Neural crest cell (in vitro differentiated cells): ENCODE measurements around the gene SLC26A1. TPM values are rescaled to one million over a fixed set of nuclear protein-coding genes. Genes with fewer than 3 reads are reported as not detected.

ENCODE experiments used
- DNase-seq: peaks from one replicate; pipeline ENCODE4 v3.0.0; 2021; ENCODE audit warnings: low read depth, mixed read lengths, low spot score
- H3K27ac Mint-ChIP-seq: one replicate; pipeline ENCODE4 v1.8.0; 2021; ENCODE audit warnings: mild to moderate bottlenecking, mixed read lengths; ENCODE audit not compliant: unreplicated experiment
- H3K27me3 Mint-ChIP-seq: 2 replicates; pipeline ENCODE4 v1.8.0; 2021; ENCODE audit warnings: low read depth, mild to moderate bottlenecking, mixed read lengths
- H3K36me3 Mint-ChIP-seq: 2 replicates; pipeline ENCODE4 v1.8.0; 2021; ENCODE audit warnings: low read depth, mild to moderate bottlenecking, mixed read lengths
- H3K4me1 Mint-ChIP-seq: 2 replicates; pipeline ENCODE4 v1.8.0; 2021; ENCODE audit warnings: mixed read lengths
- H3K4me3 Mint-ChIP-seq: one replicate; pipeline ENCODE4 v1.8.0; 2021; ENCODE audit warnings: mild to moderate bottlenecking, mixed read lengths
- H3K9me3 Mint-ChIP-seq: 2 replicates; pipeline ENCODE4 v1.8.0; 2021; ENCODE audit warnings: mixed read lengths
- CTCF ChIP-seq: fragments of 200-600 bp; sonication (generic); conservative IDR thresholded peaks from 2 replicates; pipeline ENCODE4 v1.5.0; 2021; ENCODE audit warnings: antibody characterized with exemption, mild to moderate bottlenecking
- total RNA-seq: library from RNA; stranded (reverse); gene quantifications from 2 replicates; pipeline ENCODE4 v1.2.1, GENCODE V29; 2021

SLC26A1 gene
- total RNA-seq, 1 donor from 2014 or later = 0.84 TPM

- no peaks in the 10 kb centered on the region for H3K27me3 Mint-ChIP-seq
- peaks cover 13% of the 10 kb centered on the region for H3K4me1 Mint-ChIP-seq
- DNase-seq = no peak
- no peak for TF ChIP-seq CTCF
- no peak overlapping the region for H3K4me3 Mint-ChIP-seq
- peaks cover 12% of the 10 kb centered on the region for H3K36me3 Mint-ChIP-seq
- H3K9me3 Mint-ChIP-seq = no peaks in the 10 kb centered on the region
- peak overlapping the region; percentile 35 for H3K27ac Mint-ChIP-seq
Measured at GRCh38 chr4:1027219-1027914, 34.2 kb upstream of the SLC26A1 start.

- H3K4me3 Mint-ChIP-seq = no peak overlapping the region
- no peaks in the 10 kb centered on the region for H3K27me3 Mint-ChIP-seq
- H3K27ac Mint-ChIP-seq = no peak overlapping the region
- no peak for DNase-seq
- H3K36me3 Mint-ChIP-seq = peaks cover 12% of the 10 kb centered on the region
- peaks cover 13% of the 10 kb centered on the region for H3K4me1 Mint-ChIP-seq
- no peaks in the 10 kb centered on the region for H3K9me3 Mint-ChIP-seq
- TF ChIP-seq CTCF = no peak
Measured at GRCh38 chr4:1026115-1026514, 32.9 kb upstream of the SLC26A1 start.

- Mint-ChIP-seq H3K27me3 (no peaks in the 10 kb centered on the region), H3K27ac (no peak overlapping the region), H3K9me3 (no peaks in the 10 kb centered on the region), H3K4me3 (no peak overlapping the region), H3K4me1 (peaks cover 13% of the 10 kb centered on the region), H3K36me3 (peaks cover 12% of the 10 kb centered on the region)
- TF ChIP-seq CTCF = no peak
- no peak for DNase-seq
Measured at GRCh38 chr4:1024882-1025545, 31.8 kb upstream of the SLC26A1 start.

GRCh38 chr4:1023895-1024740, 30.9 kb upstream of the SLC26A1 start:
- DNase-seq = no peak
- Mint-ChIP-seq H3K4me3 (no peak overlapping the region), H3K4me1 (peaks cover 17% of the 10 kb centered on the region), H3K27me3 (no peaks in the 10 kb centered on the region), H3K27ac (no peak overlapping the region), H3K9me3 (no peaks in the 10 kb centered on the region), H3K36me3 (peaks cover 12% of the 10 kb centered on the region)
- no peak for TF ChIP-seq CTCF

GRCh38 chr4:1023075-1023640, 30.0 kb upstream of the SLC26A1 start:
- Mint-ChIP-seq H3K36me3 (peaks cover 12% of the 10 kb centered on the region), H3K4me1 (peaks cover 20% of the 10 kb centered on the region), H3K9me3 (no peaks in the 10 kb centered on the region), H3K4me3 (no peak overlapping the region), H3K27me3 (no peaks in the 10 kb centered on the region), H3K27ac (no peak overlapping the region)
- no peak for TF ChIP-seq CTCF
- DNase-seq = no peak
